ACHN (cell line): ENCODE measurements around the gene H6PD.

Experiments used
- DNase-seq: peaks from one replicate; pipeline ENCODE4 v3.0.0-alpha.2; 2015
- in situ Hi-C: cut with HindIII; loops from 2 replicates; pipeline ENCODE4 v1.10.0; 2017; ENCODE audit warnings: low sequenced_read_pairs, low pct_ligation_motif_present, low pct_unique_long_range_greater_than_20kb

The H6PD gene

GRCh38 chr1:9305216-9305615 is 70.6 kb downstream of the H6PD start:
- no peak for DNase-seq
- in situ Hi-C loops: no loop called here

DNA sequence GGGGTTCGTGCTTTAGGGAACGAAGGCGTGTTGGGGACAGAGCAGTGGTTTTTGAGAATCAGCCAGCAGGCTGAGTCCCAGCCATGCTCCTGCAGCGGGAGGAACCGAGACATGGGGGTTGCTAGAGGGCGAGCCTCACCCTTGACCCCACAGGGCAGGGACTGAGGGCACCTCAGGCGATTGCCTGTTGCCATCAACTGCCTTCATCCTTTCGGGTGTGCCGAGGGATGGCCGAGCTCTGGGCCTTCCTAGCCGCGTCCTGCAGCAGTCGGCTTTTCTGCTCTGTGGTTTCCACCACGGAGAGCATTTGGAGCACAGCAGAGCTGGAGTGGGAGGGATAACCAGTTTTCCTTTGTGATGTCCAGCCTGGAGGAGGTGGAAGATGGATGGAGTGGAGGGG is 71.4 kb downstream of the H6PD start:
- in situ Hi-C loops: no loop called here
- DNase-seq: no peak

- DNase-seq: no peak
- in situ Hi-C loops: no loop called here
Observed at GRCh38 chr1:9307303-9307702, 72.7 kb downstream of the H6PD start.

GRCh38 chr1:9308236-9308785 is 73.7 kb downstream of the H6PD start:
- no peak for DNase-seq
- in situ Hi-C loops: no loop called here

DNA sequence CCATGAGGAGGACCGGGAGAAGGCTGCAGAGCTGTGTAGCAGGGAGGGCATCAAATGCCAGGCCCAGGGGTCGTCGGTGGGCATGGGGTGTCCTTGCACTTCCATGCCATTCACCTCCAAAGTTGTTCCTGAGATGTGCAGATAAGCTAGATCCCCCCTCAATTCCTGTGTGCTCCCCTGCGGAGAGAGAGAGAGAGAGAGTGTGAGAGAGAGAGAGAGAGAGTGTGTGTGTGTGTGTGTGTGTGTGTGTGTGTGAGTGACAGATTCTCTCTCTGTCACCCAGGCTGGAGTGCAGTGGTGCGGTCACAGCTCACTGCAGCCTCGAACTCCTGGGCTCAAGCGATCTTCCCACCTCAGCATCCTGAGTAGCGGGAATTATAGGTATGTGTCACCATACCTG is 74.5 kb downstream of the H6PD start:
- in situ Hi-C loops: no loop called here
- DNase-seq: no peak

DNA sequence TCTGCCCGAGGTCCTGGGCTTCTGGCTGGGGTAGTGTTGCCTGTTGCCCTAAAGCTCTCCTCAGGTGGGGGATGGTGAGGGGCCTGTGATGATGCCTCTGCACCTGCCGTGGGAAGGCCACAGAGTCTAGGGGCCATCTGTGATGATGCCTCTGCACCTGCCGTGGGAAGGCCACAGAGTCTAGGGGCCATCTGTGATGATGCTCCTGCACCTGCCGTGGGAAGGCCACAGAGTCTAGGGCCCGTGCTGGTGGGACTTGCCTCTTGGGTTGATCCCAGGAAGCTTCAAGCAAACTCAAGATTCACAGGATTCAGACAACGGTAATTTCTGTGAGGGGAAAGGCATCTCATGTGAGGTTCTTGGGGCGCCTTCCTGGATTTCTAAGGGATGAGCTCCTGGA is 75.4 kb downstream of the H6PD start:
- no peak for DNase-seq
- in situ Hi-C loops: no loop called here

GRCh38 chr1:9311029-9311428 is 76.5 kb downstream of the H6PD start:
- in situ Hi-C loops: no loop called here

DNA sequence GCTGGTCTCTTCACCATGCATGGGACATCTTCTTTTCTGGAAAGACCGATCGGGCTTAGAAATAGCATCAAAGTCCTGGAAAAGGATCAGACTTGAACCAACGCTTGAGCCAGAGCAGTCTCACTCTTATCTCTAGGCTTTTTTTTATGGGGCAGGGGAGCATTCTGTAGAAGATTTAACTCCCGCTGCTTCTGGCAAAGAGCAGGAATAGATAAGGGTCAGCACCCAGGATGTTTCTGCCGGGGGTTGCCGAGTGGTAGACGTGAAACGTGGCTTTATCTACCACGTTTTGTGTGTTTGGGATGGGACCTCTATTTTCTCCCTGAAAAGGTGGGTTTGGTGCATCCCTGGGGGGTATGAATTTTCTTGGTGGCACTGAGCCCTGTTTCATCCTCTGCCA is 76.9 kb downstream of the H6PD start:
- no peak for DNase-seq
- in situ Hi-C loops: no loop called here

More at GRCh38 chr1:9311029-9311428, 76.5 kb downstream of the H6PD start:
- DNase-seq: no peak

DNA sequence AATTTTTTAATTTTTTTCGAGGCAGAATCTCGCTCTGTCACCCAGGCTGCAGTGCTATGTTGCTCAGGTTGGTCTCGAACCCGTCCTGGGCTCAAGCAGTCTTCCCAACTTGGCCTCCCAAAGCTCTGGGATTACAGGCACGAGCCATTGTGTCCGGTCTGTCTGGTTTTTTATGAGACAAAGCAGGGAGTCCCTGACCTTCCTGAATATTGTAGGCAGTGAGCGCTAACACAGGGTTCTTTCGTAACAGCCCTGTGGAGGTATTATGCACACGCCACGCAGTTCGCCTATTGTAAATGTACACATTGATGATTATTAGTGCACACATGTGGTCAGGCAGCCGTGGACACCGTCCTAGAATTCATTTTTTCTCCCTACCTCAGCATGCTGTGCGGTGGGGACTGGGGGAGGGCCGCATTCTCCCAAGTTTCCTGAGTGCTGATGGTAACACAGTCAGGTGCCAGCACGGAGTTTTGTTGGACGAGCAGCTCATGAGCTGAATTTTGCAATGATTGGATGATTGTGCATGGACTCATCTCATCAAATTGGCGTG is 77.7 kb downstream of the H6PD start:
- DNase-seq: no peak
- in situ Hi-C loops: no loop called here

GRCh38 chr1:9313576-9313975 is 79.0 kb downstream of the H6PD start:
- in situ Hi-C loops: no loop called here
- no peak for DNase-seq

DNA sequence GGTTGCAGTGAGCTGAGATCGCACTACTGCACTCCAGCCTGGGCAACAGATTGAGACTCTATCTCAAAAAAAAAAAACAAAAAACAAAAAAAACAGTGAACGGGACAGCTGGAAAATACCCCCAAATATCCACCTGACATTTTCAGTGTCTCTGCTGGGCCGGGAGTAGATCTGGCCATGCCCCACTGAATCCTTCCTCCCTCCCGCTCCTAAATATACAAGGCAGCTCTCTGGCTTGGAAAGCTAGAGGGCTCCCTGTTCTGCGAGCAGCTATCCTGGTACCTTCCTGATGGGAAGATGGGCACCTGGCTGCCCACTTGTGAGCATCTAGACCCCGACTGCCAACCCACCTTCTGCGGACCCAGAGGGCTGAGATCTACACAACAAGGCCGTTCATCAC is 79.5 kb downstream of the H6PD start:
- in situ Hi-C loops: no loop called here
- DNase-seq: no peak

- in situ Hi-C loops: no loop called here
- no peak for DNase-seq
Observed at GRCh38 chr1:9314711-9315379, 80.3 kb downstream of the H6PD start.

DNA sequence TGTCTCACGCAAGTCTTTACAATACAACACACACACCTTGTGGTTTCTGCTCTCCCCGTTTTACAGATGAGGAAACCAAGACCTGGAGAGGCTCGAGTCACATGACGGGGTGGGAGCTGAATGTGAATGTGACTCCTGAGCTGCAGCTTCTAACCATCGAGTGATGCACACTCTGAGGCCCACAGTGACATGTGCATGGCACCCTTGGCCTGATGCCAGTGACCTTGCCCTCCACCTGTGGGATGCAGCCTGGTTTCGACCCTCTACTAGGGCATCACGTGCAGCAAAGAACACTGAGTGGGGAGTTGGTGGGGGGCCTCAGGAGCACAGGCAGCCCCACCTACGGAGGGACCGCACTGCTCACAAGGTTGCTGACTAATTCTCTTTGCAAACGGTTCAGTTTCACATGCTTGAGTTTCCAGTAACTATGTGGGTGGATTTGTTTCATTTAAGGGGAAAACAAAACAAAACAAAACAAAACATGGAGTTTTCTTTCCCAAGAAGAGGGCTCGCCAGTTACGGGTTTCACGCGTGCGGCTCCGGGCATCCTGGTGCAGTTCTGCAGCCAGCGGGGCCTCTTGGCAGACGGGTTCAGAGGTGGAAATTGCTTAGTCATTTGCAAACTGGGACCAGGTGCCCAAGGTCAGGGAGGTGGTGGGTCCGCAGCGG is 81.0 kb downstream of the H6PD start:
- in situ Hi-C loops: no loop called here
- peak; percentile 30 for DNase-seq

GRCh38 chr1:9316080-9316444 is 81.5 kb downstream of the H6PD start:
- DNase-seq: no peak
- in situ Hi-C loops: no loop called here

- DNase-seq: no peak
- in situ Hi-C loops: no loop called here
Observed at GRCh38 chr1:9316512-9316911, 81.9 kb downstream of the H6PD start.

GRCh38 chr1:9317072-9317471 is 82.5 kb downstream of the H6PD start:
- in situ Hi-C loops: no loop called here

DNA sequence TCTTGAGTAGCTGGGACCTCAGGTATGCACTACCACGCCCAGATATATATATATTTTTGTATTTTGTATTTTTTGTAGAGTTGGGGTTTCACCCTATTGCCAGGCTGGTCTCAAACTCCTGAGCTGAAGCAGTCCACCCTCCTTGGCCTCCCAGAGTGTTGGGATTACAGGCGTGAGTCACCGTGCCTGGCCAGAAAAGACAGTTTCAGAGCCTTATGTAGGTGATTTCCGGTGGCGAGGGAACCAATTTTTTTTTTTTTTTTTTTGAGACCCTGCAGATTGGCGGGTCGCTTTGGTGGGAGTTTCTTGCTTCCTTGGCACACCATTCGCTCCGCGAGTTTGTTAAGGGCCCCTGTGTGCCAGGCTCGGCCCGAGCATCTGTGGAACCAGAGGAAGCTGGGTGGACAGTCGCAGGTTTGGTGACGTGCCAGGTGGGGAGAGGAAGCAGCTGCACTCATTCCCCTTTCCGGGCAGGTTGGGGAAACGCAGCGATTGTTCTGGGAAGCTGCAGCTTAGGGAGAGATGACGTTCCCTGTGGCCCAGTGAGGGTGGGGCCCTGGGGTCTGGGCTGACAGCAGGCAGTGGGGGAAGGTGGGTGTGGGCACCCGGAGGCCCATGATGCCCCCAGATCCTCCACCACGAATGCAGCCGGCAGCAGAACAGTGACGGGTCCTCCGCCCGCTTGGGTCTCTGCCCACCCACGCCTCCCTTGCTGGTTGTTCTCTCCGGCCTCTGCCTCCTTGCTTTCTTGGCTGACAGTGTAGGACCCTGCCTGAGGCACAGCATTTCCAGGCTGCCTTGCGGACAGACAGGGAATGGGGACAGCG is 83.2 kb downstream of the H6PD start:
- DNase-seq: no peak
- in situ Hi-C loops: no loop called here

More at GRCh38 chr1:9317072-9317471, 82.5 kb downstream of the H6PD start:
- no peak for DNase-seq

GRCh38 chr1:9319208-9319788 is 84.7 kb downstream of the H6PD start:
- no peak for DNase-seq
- in situ Hi-C loops: no loop called here
